ENCODE results near the gene PPY. TPM values are rescaled to one million over a fixed set of nuclear protein-coding genes. Genes with fewer than 3 reads are reported as not detected.

Gene PPY
- total and polyA plus RNA-seq, 2 donors (not counting 1 experiment from before 2014, with no cell fraction given): not detected

DNA sequence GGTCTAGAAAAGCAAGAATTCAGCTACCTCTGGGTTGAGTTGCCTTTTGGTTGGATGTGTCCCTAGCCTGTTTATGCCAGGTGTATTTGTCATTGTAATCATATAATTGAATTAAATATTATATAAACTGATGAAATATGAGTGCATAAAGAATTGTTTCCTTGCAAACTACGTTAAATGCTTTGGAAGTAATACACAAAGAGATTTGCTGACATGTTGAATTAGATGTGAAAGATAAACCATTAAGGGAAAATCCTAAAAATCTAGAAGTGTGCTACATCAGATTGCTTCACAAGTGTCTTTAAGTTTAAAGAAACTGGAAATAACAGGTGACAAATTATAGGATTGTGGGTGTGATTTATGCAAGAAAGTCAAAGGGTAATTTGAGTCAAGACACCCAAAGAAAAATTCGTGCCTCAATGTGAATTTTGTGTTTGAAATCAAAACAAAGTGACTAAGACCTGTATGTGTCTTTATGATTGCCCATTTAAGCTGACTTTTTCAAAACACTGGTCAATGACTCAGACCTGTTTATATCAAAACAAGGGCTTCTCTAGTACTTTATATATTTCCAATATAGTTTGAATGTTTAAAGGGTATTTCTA, 16.6 kb upstream of the PPY start:
- DNase-seq (no peak), ATAC-seq (ENCODE audit: low read depth) (no peak)
- Histone ChIP-seq H3K4me1 (ENCODE audit: control insufficient read depth in 2 of 2, insufficient read depth in 2 of 2, low read length in 2 of 2) (no peaks in the 10 kb centered on the region), H3K9me3 (ENCODE audit: control extremely low read depth in 1 of 3, control insufficient read depth in 2 of 3, insufficient read depth in 1 of 3, low read length in 2 of 3) (no peaks in the 10 kb centered on the region), H4K20me1 (ENCODE audit: control insufficient read depth, insufficient read depth, low read length, poor library complexity, severe bottlenecking) (no peaks in the 10 kb centered on the region), H2AFZ (ENCODE audit: insufficient read depth, low read depth, low read length, poor library complexity, severe bottlenecking) (no peak overlapping the region), H3K9ac (ENCODE audit: low read length) (no peak overlapping the region), H3K4me3 (ENCODE audit: control extremely low read depth in 1 of 5, extremely low read depth in 1 of 5, insufficient read depth in 1 of 5, low read depth in 2 of 5, low read length in 4 of 5) (no peak overlapping the region), H3K4me2 (replicated peaks; ENCODE audit: low read depth, low read length, poor library complexity, severe bottlenecking) (no peak overlapping the region), H3K27ac (ENCODE audit: low read length in 2 of 2) (no peak overlapping the region), H3K27me3 (replicated peaks in 1 of 4; ENCODE audit: control extremely low read depth in 1 of 4, control insufficient read depth in 3 of 4, insufficient read depth in 4 of 4, low read length in 3 of 4) (peaks cover 0 to 32% (median 2%) of the 10 kb centered on the region in 4 experiments), H3K36me3 (replicated peaks in 1 of 2; ENCODE audit: control extremely low read depth in 1 of 2, control insufficient read depth in 1 of 2, extremely low read depth in 1 of 2, insufficient read depth in 2 of 2, low read length in 1 of 2) (no peaks in the 10 kb centered on the region), H3K79me2 (ENCODE audit: control insufficient read depth, insufficient read depth, low read length) (no peaks in the 10 kb centered on the region)
- H3K9me3 Mint-ChIP-seq (ENCODE audit: insufficient read depth): no peaks in the 10 kb centered on the region
- TF ChIP-seq, protein P1, sequence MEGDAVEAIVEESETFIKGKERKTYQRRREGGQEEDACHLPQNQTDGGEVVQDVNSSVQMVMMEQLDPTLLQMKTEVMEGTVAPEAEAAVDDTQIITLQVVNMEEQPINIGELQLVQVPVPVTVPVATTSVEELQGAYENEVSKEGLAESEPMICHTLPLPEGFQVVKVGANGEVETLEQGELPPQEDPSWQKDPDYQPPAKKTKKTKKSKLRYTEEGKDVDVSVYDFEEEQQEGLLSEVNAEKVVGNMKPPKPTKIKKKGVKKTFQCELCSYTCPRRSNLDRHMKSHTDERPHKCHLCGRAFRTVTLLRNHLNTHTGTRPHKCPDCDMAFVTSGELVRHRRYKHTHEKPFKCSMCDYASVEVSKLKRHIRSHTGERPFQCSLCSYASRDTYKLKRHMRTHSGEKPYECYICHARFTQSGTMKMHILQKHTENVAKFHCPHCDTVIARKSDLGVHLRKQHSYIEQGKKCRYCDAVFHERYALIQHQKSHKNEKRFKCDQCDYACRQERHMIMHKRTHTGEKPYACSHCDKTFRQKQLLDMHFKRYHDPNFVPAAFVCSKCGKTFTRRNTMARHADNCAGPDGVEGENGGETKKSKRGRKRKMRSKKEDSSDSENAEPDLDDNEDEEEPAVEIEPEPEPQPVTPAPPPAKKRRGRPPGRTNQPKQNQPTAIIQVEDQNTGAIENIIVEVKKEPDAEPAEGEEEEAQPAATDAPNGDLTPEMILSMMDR (IDR thresholded peaks at IDR 0.05): no peak
- no peak for TF ChIP-seq EZH2 (IDR thresholded peaks at IDR 0.05; ENCODE audit: borderline replicate concordance, insufficient read depth, low read depth, low read length, poor library complexity, severe bottlenecking)
- WGBS (ENCODE audit: insufficient coverage): 80% methylated on average over 1 of the region's 2 CpGs
- CTCF ChIA-PET: interaction anchor here (1.6 kb wide), 1 partner anchor 15 kb away, joined by 3 read pairs; no protein-coding TSS in a partner anchor
- no peaks in the 10 kb centered on the region for H3K4me1 Mint-ChIP-seq
- intact Hi-C loops (cut with micrococcal nuclease): no loop called here
- no peak overlapping the region for H3K27ac Mint-ChIP-seq
- POLR2A ChIA-PET: no interaction called here
- H3K27me3 Mint-ChIP-seq: peaks cover 32% of the 10 kb centered on the region
- no peak overlapping the region for H3K4me3 Mint-ChIP-seq

DNA sequence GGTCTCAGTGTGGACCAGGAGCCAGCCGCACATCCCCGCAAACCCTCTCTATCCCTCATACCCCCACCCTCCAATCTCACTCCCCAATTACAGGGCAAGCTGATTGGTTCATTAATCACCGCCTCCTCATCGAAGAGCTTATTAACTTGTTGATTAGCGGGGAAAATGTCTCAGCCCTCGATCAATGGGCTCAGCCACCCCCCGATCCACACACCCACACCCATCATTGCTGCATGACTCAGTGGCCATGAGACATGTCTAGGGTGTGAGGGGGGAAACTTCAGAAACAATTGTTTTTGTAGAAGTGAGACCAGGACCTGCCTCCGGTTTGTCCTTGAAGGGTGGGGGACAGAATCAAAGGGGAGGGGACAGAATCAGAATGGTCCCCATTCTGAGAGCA, 13.9 kb upstream of the PPY start:
- POLR2A ChIA-PET: no interaction called here
- ATAC-seq (ENCODE audit: low read depth): no peak

More for the DNA sequence above, 13.9 kb upstream of the PPY start:
- Histone ChIP-seq H2AFZ (ENCODE audit: insufficient read depth, low read depth, low read length, poor library complexity, severe bottlenecking) (no peak overlapping the region), H3K36me3 (replicated peaks in 1 of 2; ENCODE audit: control extremely low read depth in 1 of 2, control insufficient read depth in 1 of 2, extremely low read depth in 1 of 2, insufficient read depth in 2 of 2, low read length in 1 of 2) (no peaks in the 10 kb centered on the region), H3K27me3 (replicated peaks in 1 of 4; ENCODE audit: control extremely low read depth in 1 of 4, control insufficient read depth in 3 of 4, insufficient read depth in 4 of 4, low read length in 3 of 4) (peaks cover 0 to 49% (median 18%) of the 10 kb centered on the region in 4 experiments), H3K79me2 (ENCODE audit: control insufficient read depth, insufficient read depth, low read length) (no peaks in the 10 kb centered on the region), H3K9ac (ENCODE audit: low read length) (no peak overlapping the region), H3K27ac (ENCODE audit: low read length in 2 of 2) (no peak overlapping the region), H3K4me1 (ENCODE audit: control insufficient read depth in 2 of 2, insufficient read depth in 2 of 2, low read length in 2 of 2) (peaks cover 11 to 13% of the 10 kb centered on the region in 2 donors), H3K9me3 (ENCODE audit: control extremely low read depth in 1 of 3, control insufficient read depth in 2 of 3, insufficient read depth in 1 of 3, low read length in 2 of 3) (peaks cover 0 to 10% (median 0%) of the 10 kb centered on the region in 3 donors), H3K4me2 (replicated peaks; ENCODE audit: low read depth, low read length, poor library complexity, severe bottlenecking) (no peak overlapping the region), H3K4me3 (ENCODE audit: control extremely low read depth in 1 of 5, extremely low read depth in 1 of 5, insufficient read depth in 1 of 5, low read depth in 2 of 5, low read length in 4 of 5) (no peak overlapping the region), H4K20me1 (ENCODE audit: control insufficient read depth, insufficient read depth, low read length, poor library complexity, severe bottlenecking) (no peaks in the 10 kb centered on the region)
- CTCF ChIA-PET: no interaction called here
- 85% methylated on average over 3 of the region's 8 CpGs for WGBS (ENCODE audit: insufficient coverage)
- H3K27ac Mint-ChIP-seq: no peak overlapping the region
- TF ChIP-seq EZH2 (IDR thresholded peaks at IDR 0.05; ENCODE audit: borderline replicate concordance, insufficient read depth, low read depth, low read length, poor library complexity, severe bottlenecking): no peak
- TF ChIP-seq, protein P1 (IDR thresholded peaks at IDR 0.05): no peak
- intact Hi-C loops (cut with micrococcal nuclease): no loop called here
- H3K27me3 Mint-ChIP-seq: peaks cover 40% of the 10 kb centered on the region
- no peak overlapping the region for H3K4me3 Mint-ChIP-seq
- H3K4me1 Mint-ChIP-seq: peaks cover 4% of the 10 kb centered on the region
- H3K9me3 Mint-ChIP-seq (ENCODE audit: insufficient read depth): no peaks in the 10 kb centered on the region
- DNase-seq: no peak

All from B cell (primary cell).